GM21381 (cell line): ENCODE data around the gene RPA1.

Experiments
- ATAC-seq: cut with Tn5 transposase; IDR thresholded peaks from one replicate; pipeline ENCODE4 v1.9.1; 2021; ENCODE audit warnings: mild to moderate bottlenecking, moderate library complexity; ENCODE audit not compliant: unreplicated experiment

The RPA1 gene

DNA sequence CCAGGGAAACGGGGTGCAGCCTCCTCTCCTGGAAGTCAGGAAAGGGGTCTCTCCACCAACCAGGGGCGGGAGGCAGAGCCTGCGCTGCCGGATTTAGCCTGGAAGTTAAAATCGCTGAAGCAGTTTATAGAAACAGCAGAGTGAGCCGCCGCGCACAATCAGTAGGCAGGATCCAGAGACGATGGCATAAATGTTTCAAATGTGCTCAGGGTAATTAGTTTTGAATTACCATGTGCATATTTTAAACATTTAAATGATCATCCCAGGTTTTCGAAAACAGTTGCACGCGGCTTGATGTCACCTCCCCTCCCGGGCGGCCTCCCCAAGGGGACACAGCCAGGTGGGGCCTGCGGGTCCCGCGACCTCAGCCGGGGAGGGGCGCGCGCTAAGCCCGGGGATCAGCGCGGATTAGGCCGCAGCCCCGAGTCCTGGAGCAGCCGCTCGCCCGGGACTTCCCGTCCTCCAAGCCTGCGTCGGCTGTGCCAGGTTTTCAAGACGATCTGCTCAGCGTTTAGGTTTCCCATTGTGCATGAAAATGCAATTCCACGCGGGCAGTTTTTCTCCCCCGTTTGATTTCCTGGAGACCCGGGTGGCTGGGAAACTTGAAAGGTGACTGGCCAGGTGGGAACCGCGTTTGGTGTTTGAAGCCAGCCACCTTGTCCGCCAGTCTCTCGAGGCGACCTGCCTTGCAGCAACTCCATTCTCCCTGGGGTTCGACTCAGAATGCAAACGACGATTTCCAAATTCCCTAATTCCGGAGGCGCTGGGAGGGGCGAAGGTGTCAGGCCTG lies 78.3 kb downstream of the RPA1 start:
- no peak for ATAC-seq

DNA sequence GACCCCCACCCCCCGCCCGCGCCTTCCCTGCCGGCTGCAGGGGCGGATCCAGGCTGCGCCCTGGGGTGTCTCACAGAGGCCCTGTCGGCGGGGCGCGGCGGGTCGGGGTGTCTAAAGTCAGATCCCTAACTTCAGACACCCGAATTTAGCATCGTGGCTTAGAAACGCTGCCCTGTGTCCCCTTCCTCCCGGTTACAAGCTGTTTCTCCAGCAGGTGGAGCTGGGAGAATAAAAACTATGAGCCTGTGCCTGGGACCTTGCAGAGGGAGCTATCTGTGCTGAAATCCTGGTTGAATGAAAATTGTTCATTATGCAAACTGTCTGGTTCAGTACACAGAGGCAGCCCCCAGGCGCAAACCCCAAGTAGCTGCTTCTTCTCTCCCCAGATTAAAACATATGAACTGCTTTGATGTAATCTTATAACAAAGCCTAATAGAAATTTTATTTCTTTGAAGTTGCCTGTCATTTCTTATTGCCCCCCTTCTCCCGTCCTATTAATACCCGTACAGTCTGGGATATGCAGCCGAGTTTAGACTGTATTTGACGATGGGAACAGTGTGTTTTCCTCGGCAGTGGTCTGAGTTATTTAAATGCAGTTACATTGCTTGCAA lies 79.0 kb downstream of the RPA1 start:
- no peak for ATAC-seq

DNA sequence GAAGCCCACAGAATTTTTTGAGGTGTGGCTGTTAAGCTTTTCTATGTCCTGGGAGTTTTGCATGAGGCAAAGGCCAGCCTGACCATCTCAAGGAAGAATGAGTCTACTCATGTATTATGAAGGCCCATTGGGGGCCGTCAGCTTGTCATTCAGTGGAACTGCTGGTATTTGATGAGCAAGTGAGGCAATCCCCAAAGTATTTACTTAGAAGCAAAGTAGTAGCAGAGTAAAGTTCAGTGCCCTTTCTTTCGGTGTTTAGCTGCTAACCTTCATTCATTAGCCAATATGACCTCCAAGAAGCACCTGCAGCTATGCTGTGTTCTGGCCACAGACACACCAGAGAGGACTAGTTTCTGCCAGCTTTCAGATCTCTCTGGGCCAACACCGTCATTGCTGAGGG lies 80.2 kb downstream of the RPA1 start:
- ATAC-seq, result no peak

DNA sequence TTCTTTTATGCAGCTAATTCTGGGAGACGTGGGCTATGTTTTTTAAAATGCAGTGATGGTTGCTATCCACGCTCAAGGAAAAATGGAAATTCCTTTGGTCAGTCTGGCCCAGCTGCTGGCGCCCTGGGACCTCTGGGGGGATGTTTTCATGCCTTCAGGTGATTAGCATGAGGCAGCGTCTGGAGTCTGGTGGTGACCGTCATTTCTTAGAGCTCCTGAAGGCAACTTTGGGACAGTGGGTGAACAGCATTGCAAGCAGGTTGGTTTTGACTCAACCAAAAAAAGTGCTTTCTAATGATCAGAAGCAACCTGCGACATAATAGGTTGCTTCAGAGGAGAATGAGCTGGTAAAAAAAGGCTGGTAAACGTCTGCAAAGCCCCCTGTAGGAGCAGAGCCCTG lies 82.3 kb downstream of the RPA1 start:
- no peak for ATAC-seq

DNA sequence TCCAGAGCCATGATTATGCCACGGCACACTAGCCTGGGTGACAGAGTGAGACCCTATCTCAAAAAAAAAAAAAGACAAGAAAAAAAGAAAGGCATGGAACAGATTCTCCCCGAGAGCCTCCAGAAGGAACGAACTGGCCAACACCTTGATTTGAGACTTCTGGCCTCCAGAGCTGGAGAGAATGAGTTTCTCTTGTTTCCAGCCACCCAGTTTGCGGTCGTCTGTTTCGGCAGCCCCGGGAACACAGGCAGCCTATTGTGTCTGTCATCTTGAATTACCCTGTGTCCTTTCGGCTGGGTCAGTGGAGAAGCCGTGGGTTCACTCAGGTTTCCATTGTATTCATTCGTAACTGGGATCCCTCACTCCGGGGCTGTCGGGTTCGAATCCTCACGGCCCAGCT lies 83.9 kb downstream of the RPA1 start:
- no peak for ATAC-seq

DNA sequence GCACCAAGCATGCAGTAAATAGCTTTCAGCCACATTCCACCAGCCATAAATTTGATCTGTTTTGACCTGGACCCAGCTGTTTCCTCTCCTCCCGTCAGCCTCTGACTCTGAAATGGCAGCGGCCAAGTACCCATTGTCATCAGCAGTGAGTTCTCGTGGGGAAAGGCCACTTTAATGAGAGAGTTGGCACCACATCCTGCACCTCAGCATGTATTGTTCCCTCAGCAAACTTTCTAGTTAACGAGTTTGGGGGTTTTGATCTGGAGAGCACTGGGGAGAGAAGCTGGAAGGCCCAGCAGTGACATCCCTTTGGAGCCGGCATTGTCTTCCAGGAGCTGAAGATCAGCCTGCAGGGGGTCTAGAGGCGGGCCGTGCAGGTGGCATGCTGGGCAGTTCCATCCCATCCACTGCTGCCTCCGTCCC lies 84.9 kb downstream of the RPA1 start:
- no peak for ATAC-seq

DNA sequence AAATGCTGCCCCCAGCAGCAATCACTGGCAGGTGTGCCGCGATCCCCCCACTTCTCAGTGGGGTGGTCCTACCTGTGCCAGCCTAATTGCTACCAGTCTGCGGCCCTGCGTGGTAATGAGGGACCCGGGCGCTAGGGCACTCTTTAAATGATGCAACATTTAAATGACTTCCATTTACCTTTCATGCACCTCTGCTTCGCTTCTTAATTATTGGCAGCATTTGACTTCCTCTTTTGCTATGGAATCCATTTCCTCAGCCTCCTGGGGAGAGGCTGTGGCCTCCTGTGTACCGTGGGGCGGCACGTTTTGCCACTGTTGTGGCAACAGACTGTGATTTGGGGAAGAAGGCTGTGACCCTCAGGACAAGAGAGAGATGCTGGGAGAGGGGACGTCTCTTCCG lies 86.1 kb downstream of the RPA1 start:
- no peak for ATAC-seq

DNA sequence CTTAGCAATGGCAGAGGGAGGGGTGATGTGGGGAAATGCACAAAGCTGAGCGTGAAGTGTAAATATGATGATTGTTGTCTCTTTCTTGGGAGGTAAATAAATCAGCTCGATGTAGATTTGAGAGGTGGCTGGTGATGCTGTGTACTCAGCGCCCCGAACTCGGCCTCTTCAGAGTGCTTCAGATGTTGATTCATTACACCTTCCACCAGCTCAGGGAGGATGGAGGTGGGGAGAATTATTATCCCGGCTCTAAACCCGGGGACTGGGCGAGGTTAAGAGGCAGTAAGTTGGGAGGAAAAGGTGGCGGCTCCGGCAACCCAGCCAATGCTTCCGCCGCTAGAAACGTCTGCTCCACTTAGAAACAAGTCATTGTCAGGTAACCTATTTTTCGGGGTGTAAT lies 86.5 kb downstream of the RPA1 start:
- ATAC-seq, result no peak

DNA sequence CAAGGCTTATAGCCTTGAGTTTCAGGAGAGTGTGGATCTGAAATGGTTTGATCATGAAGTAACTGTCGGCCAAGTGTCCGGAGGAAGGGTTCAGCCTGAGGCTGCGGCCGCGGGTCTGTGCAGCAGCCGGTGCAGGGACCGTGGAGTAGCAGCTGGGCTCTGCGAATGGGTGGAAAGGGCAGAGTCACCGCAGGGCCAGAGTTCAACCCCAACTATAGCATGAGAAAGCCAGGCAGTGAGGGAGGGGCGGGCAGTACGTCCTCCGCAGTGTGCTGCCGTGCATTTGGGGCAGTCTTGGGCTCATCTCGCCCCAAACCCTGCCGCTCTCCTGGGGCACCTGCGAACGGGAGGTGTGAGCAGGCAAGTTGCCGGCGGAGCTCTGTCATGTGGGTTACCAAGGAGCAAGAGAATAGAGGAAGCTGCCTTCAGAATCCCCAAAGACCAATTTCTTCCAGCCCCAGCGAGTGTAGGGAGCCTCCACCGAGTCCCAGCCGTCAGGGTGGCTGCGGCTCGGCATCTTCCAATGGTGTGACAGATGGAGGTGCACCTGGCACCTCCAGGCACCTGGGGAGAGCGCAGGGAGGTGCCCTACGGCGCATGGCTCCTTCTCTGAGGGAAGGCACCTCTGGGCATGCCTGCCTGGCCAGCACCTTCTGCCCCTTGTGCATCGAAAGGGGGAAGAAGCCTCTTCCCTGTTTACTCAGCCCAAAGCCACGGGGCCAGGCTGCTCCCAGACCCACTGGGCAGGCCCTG lies 87.3 kb downstream of the RPA1 start:
- ATAC-seq, result no peak

DNA sequence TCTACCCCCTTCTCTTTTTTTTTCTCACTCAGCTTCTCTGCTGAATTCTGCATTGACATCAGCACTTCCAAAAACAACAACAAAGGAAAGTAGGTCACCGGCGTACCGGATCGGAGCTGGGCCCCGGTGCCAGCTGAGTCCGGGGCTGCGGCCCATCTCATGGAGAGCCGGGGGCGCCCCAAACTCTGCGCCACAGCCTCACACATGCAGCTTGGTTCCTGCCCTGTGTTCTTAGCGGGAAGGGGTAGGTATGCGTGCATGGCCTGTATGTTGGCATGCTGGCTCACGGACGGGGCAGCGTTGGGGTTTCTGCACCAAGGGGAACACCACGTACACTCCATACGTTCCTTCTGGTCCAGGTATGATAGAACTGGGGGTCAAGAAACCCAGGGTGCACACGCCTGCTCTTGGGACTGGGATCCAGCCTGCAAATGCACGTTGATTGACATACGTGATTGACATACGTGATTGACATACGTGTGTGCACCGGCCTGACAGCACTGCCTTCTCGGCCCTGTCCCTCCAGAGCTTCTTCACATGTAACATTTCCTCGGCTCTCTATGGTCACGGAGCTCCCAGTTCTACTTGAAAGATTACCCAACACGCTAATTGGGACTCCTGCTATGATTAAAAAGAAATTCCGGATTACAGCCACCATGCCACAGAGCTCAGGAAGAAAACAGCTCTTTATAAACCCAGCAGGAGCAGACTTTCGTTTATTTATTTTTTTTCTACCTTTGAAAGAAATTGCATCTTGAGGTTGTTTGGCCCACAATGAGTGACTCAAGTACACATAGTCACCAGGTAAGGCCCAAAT lies 88.7 kb downstream of the RPA1 start:
- ATAC-seq, result no peak

DNA sequence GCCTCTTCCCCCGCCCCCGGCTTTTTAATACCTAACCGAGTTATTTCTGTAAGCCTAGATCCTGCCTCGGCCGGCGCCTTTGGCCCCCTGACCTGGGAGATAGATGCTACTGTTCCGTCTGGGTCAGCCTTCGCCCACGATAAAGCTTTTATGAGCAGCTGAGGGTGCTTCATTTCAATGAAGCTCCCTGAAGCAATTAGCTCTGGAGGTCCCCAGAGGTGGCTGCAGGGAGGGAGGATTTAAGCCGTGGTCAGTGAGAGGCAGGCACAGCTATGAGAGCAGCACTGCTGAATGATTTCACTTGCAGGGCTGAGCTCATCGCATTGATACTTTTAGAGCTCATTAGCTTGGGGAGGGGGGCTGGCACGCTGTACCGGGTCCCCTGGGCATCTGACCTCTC lies 89.4 kb downstream of the RPA1 start:
- no peak for ATAC-seq

DNA sequence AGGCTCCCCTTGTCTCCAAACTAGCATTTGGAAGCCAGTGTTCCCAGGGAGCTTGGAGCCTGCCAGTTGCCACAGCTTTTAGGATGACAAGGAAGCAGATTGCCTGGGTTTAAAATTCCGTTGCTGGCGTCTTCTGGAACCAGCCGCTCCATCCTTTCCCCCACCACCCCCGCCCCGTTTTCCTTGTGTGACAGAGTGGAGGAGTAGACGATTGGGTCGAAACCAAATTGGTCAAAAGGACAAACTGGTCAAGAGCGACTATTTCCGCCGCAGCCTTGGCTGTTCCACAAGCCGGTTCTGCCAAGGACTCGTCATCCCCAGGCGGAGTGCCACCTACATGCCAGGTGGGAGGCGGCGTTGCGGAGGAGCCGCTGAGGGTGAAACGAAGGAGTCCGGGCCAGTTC lies 91.1 kb downstream of the RPA1 start:
- ATAC-seq, result no peak

DNA sequence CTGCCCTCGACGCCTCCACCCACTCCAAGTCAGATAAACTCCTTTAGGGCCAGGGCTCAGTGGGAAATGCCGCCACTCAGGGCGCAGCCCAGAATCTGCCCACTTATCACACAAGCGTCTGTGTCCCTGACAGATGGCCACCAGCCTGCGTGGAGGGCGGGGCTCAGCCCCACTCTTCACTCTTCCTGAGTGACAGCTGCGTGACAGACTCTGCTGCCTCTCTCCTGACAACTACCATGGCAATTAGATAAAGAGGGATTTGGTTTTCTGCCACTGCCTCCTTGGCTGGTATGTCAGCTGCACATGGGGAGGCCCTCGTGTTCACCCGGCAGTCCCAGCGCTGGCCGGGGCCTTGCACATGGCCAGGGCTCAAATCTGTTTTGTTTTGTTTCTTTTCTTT lies 99.2 kb downstream of the RPA1 start:
- no peak for ATAC-seq

DNA sequence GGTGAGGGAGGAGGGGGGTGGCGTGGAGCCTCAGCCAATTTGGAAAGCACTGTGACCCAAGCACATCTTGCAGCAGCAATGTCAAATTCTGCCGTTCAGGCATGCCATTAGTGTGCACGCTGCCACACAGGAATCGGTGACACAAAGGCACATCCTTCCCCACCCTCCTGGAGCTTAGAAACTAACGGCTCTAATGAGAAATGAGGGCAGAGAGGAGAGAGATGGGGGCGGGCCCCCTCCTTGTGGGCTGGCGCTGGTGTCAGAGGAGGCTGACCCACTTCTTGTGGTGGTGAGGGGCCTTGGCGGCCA lies 100.5 kb downstream of the RPA1 start:
- ATAC-seq, result no peak

DNA sequence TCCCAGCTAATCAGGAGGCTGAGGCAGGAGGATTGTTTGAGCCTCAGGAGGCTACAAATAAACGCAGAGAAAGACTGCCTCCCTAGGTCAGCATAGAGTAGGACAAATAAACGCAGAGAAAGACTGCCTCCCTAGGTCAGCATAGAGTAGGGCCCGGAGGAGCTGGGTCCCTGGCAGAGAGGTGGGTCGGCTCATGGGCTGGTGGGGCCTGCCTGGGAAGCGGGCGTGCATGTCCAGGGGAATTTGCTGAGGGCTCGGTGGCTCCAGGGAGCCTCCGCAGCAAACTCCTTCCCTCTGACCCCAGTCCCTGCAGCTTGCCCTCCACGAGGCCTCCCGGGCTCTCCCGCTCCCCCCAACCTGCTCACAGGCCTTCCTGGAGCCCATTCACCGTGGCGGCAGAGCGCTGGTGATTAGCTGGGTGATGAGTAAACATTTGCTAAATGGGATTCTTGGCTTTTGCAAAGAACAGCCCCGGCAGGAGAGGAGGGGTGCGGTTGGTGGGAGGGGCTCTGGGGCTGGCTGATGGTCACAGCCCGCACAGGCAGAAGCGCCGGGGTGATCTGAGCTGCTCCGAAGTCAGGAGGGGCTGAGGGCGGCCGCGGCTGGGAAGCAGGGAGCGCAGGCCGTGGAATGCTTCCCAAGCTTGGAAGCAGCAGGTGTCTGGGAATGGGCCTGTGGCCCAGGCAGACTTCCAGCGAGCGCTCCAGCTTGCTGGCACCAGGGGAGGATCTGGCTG lies 102.2 kb downstream of the RPA1 start:
- ATAC-seq, result no peak

DNA sequence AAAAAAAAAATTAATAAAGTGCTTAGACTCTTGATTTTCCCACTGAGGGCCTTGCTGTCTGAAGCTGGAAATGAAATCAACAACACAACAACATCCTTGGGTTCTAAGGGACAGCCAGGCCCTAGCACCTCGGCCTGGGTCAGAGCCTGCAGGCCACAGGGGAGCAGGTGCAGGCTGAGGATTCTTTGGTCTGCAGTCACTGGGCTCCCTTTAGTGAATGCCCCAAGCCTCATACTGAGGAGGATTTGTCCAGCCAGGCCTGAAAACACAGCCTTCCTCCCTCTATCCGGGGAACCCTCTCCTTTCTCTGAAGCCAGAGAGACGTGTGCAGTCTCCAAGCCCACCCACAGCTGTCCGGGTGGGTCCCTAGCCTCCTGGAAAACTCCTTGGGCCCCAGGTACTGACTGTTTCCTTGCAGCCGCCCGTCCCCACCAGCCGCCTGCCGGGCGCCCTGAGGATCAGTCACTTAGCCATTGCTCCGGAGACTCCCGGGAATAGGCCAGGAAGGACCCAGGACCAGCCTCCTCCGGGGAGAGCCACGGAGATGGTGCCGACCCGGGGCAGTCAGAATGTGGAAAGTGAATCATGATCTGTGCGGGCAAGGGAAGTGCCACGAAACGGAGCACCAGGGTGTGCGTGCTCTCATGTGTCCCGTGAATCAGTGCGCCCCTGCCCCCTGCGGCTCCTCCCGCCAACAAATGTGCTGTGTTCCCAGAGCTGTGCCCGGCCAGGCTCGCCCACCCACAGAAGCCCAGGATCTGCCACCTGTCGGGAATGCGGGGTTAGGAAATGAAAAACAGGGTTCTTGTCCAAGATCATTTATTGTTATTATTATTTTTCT lies 104.3 kb downstream of the RPA1 start:
- no peak for ATAC-seq

DNA sequence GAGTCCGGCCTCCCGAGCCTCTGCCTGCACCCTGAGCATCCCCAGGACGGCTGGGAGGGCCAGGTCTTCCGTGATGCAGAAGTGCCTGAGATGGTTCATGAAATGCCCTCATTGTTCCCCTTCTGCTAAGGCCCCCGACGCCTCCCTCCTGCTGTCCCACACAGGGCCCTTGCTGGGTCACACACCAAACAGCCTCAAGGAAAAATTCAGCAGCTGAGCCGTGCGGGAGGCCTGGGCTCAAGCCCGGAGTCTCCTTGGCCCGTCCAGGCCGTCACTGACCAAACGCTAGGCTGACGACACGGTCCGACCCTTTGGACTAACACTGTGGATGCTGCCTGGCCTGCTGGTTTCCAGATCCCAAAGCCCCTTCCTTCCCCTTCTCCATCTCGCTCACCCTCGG lies 105.1 kb downstream of the RPA1 start:
- ATAC-seq, result no peak

DNA sequence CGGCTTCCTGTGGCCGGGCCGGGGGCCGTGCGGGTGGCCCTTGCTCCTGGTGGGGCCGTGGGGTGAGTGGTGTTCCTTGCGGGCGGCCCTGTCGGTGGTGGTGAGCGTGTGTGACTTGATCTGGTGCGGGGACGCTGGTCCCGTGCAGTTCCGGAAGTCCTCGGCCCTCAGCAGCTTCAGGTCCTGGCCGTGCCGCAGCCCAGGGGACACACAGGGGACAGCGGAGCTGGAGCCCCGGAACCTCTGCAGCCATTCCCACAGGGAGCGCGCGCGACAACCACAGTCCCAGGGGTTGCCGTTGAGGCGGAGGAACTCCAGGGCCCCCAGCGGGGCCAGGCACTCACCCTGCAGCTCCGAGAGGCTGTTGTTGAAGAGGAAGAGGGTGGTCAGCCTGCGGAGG lies 107.0 kb downstream of the RPA1 start:
- ATAC-seq, result no peak

DNA sequence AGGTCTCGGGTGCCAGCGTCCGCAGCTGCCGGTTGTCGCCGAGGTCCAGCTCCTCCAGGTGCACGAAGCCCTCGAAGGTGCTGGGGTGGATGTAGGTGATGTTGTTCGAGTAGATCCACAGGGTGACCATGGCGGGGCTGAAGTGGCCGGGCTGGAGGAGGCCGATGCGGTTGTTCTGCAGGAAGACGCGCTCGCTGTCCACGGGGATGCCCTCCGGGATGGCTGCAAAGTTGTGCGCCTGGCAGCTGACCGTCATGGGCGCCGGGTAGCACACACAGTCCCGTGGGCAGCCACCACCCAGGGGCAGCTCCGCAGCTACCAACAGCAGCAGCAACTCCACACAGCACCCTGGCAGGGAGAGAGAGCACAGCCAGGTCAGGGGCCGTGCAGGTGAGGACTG lies 107.7 kb downstream of the RPA1 start:
- ATAC-seq, result no peak
